HG03565 (cell line): Measurements from ENCODE around the gene NR1H2.
"Not testable (repeated sequence)": the region's sequence is repeated elsewhere in the genome, so short reads cannot be mapped to it uniquely, and the experiment has no call there.

ENCODE experiments used
- ATAC-seq: cut with Tn5 transposase; IDR thresholded peaks from one replicate; pipeline ENCODE4 v1.9.1; 2021; ENCODE audit warnings: mild to moderate bottlenecking, moderate library complexity; ENCODE audit not compliant: unreplicated experiment

Gene NR1H2

DNA sequence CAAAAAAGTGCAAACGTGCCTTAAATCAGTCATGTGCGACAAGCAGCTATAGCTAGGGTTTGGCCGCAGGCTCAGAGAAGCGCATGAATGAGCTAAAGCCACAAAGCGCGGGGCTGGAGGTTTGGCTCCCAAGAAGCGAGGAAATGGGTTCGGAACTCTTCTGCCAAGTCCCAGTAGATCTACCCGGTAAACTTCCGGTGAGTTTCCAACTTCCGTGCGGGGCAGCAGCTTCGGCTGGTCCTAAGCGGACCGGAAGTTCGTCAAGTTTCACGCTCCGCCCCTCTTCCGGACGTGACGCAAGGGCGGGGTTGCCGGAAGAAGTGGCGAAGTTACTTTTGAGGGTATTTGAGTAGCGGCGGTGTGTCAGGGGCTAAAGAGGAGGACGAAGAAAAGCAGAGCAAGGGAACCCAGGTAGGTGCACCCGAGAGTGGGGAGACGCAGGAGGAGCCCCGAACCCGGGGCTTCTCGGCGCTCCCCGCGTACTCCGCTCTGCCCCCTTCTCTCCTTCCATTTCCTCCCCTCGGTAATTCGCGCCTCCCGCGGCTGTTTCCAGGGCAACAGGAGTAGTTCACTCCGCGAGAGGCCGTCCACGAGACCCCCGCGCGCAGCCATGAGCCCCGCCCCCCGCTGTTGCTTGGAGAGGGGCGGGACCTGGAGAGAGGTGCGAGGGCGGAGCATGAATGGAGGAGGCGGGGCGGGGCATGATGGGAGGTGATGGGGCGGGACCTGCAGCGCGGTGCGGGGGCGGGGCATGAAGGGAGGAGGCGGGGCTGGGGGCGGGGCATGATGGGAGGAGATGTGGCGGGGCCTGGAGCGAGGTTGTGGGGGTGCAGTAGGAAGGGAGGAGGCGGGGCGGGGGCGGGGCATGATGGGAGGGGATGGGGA, at the start of gene NR1H2:
Gene NR1H2, plus strand, starts transcription at position 292 of the 885 bp plus-strand sequence. CDS start 1,149 bp downstream, outside the sequence.
- ATAC-seq = peak; percentile 73

DNA sequence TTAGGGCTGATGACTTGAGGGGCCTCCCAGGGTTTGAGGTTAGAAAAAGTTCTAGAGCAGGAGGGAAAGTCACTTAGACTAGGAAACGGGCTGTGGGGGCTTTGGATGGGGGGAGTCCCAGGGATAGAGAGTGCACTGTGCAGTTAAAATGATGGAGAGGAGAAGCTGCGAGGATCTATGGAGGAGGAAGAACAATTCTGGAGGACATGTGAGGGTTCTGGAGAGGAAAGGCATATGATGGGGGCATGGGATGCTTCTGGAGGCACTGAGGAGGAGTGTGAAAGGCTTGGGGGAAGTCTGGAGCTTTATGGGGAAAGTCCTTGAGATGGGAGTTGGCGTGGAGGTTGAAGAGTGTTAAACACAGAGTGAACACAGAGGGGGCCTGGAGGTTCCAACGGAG, 49.2 kb upstream of the NR1H2 start:
- ATAC-seq = no peak

DNA sequence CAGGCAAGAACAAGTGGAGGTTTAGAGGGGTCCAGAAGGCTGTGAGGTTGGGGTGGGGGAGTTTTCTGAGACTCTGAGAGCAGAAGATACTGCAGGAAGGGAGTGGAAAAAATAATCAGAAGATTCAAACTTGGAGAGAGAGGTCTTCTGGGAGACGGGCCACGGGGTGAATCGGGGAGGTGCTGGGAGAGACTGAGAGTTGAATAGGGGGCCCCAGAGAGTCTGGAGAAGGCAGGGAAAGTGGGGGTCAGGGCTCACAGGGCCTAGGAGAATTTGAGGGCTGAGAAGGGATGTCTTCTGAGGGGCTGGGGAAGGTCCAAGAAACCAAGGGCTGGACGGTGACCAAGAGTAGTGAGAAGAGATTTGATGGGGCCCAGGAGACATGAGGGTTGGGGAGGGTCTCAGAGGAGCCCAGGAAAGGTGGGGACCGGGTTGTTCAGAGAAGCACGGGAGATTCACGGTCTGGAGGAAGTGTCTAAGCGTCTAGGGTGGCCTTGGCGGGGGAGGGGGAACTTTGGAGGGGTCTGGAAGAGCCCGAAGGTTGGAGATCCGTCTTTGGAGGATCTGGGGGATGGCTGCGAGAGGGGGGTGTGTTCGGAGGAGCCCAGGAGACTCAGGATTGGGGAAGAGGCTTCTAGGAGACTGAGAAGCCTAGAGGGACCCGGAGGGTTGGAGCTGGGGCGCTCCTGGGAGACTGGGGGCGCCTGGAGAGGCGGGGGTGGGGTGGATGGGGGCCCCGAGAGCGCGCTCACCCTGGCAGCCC, 48.6 kb upstream of the NR1H2 start:
- no peak for ATAC-seq

DNA sequence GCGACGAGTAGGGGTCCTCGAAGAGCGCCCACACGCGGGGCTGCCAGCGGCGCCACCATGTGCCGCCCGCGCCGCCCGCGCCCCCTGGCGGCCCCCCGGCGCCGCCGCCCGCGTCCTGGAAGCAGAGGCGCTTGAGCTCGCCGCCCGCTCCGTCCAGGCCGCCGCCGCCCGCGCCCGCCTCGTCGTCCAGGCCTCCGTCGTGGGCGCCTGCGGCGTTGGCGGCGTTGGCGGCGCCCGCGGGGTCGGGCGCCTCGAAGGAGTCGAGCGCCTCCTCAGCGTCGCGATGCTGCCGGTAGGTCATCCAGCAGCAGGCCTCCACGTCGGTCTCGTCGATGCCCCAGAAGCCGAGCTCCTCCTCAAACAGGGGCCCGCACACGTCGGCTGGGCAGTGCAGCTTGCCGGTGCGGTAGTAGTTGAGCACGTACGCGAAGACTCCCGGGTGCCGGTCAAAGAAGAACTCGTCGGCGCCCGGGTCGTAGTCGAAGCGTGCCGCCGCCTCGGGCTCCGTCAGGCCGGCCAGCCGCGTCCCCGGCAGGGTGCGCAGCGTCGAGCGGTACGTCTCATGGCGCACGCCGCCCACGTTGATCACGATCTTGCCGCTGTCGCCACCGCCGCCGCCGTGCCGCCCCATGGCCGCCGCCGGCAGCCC, 47.9 kb upstream of the NR1H2 start:
- peak; percentile 3 for ATAC-seq

DNA sequence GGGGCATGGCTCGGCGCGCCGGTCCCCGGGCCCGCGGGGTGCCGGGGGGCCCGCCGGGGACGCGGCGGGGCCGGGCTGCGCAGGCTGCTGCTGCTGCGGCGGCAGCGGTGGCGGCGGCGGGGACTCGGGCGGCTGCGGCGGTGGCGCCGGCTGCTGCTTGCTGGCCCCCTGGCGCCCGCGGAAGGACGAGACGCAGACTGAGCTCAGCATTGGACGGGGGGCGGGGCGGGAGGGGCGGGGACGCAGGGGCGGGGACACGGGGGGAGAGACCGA, 47.4 kb upstream of the NR1H2 start:
- peak; percentile 2 for ATAC-seq

DNA sequence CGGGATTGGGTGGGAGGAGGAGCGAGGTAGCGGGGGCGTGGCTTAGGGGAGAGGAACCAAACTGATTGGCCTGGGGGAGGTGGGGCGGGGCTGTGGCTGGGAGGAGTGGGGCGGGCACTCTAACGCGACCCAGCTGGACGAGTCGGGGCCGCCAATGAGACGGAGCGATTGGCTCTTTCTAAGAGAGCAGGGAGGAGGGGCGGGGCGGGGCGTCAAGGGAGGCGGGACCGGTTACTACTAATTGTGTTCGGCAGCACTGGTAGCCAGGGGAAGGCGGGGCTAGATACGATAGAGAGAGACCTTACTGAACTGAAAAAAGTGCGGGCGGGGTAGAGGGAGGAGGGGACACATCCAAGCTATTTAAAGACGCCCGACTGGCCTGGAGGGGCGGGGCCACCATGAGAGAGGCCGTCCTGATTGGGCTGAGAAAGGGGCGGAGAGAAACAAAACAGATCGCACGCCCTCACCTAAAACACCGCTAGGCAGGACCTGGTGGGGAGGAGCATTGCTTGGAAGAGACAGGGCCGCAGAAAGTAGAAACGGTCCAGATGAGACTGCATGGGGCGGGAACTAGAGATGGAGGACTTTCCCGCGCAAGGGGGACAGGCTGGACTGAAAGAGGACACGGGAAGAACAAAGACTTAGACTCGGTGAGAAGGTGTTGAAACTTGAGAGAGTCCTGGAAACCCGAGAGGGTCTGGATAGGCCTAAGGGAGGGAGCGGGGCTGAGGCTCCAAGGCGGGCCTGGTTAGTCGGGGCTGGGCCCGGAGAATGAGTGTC, 46.9 kb upstream of the NR1H2 start, which contains the start of gene KCNC3:
Gene KCNC3, minus strand, starts transcription at position 232 of the 780 bp plus-strand sequence. CDS start 295 bp downstream, outside the sequence.
- ATAC-seq = peak; percentile 34

DNA sequence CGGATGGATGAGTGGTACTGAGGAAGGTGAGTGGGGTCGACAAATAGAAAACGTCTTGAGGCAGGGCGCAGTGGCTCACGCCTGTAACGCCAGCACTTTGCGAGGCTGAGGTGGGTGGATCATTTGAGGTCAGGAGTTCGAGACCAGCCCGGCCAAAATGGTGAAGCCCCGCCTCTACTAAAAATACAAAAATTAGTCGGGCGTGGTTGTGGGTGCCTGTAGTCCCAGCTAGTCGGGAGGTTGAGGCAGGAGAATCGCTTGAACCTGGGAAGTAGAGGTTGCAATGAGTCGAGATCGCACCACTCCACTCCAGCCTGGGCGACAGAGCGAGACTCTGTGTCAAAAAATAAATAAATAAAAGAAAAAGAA, 46.3 kb upstream of the NR1H2 start:
- ATAC-seq = not testable (repeated sequence)

DNA sequence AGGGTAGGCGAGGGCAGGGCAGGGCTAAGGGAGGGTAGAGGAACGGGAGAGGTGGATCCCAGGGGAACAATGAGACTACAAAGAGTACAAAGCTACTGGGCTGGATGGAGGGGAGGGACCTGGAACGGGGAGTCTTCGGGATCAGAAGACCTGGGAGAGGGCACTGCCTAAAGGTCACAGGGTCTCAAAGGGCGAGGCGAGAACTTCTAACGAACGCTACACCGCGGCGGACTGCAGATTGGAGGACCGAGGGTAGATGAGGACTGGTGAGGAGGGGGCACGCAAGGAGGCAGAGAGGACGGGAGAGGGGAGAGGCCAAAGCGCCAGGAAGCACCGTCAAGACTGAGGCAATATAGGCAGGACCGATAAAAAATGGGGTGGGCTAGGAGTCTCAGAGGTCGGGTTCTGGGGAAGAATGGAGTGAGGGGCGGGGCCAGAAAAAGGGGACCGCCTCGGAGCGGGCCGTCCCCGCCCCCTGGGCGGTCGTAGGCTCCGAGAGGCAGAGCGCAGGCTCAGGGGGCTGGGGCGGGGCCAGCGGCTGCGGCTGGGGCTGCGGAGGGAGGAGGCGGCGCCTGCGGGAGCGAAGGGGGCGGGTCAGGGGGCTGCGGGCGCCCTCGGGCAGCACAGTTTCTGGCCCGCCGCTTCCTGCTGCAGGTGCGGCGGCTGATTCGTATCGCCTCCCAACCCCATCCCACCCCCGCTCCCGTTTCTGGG, 45.7 kb upstream of the NR1H2 start:
- ATAC-seq = no peak

DNA sequence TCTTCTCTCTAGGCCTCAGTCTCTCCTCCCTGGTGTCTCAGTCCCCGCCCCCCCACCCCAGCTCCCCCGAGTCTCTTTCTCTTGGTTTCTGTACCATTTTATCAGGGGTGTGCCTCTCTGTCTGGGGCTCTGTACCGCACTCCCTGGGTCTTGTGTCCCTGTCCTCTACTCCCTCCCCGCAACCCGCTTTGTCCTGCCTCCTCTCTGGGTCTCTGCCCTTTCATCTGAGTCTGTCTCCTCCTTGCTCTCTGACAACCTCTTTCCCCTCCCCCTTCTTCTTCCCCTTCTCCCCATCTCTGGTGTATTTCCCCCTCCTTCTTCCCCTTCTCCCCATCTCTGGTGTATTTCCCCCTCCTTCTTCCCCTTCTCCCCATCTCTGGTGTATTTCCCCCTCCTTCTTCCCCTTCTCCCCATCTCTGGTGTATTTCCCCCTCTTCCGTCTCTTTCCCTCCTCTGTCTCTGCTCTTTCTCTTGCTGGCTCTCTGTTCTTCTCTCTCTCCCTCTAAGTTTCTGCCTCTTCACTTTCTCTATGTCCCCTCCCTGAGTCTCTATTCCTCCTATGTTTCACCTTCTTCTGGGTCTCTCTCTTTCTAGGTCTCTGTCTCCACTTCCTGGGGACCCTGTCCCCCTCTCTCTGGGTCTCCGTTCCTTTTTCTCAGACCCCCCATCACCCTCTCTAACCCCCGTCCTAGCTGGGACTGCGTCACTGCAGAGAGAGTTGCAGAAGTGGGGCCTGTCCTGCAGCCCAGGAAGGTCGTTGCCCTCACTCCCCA, 44.9 kb upstream of the NR1H2 start:
- ATAC-seq = no peak

DNA sequence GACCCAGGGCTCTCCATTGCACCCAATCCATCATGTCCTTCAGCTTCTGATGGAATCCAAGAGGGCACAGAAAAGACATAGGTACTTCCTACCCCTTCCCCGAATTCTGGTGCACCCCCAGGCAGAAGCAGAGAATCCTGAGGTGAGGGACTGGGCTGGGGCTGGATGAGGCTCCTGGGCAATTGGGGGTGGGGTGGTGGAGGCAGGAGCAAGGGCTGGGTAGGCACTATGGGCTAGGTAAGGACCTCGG, 44.3 kb upstream of the NR1H2 start:
- ATAC-seq = no peak

DNA sequence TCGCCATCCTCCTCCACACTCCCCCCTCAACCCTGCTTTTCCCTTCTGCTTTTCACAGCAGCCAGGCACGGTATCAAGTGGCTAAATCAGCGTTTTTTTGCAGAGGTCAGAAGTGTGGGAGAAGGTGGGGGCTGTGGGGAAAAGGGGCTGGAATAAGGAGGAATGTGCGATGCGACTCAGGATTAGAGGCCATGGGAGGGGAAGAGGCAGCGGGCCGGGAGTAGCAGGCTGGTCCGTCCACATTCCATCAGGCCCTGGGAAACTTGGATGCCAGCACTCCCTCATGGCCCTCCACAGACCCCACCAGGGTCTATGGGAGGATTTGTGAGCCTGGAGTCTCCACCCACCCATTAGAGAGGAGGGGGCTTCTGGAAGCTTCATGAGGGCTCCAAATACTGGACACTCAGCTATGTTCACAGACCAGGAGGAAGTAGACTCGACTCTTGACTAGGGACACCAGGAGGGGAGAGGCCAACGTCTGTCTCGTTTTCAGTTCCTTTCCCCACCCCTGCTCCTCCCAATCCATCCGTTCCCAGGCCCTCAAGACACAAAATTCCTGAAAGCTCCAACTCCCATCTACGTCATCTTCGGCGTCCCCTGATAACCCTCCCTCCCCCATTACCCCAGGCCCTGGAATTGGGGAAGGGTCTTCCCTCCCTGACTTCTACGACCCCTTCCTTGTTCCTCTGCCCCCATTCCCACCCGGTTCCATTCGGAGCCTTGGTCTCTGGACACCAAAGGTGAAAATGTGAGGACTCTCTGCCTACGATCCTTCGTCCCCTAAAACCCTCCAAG, 43.8 kb upstream of the NR1H2 start:
- no peak for ATAC-seq

DNA sequence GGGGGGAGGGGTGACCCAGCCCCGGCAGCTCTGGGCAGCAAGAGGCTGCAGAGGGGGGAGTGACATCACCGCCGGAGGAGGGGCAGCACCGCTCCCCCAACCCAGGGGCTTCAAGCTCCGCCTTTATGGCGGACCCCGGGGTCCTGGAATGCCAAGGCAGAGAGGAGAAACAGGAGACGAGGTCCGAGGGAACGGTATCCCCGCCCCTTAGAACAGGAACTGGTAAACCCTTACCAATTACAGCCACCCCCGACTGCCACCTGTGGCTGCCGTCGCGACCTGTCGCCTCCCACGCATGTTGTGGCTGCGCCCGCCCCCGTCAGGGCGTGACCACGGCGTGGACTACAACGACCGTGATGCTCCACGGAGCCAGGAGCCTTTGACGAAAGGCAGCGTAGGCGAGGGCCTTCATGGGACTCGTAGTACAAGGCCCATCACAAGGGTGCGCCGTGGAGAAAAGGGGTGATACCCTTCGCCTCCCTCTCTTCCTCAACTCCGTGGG, 43.0 kb upstream of the NR1H2 start:
- ATAC-seq = peak; percentile 46

DNA sequence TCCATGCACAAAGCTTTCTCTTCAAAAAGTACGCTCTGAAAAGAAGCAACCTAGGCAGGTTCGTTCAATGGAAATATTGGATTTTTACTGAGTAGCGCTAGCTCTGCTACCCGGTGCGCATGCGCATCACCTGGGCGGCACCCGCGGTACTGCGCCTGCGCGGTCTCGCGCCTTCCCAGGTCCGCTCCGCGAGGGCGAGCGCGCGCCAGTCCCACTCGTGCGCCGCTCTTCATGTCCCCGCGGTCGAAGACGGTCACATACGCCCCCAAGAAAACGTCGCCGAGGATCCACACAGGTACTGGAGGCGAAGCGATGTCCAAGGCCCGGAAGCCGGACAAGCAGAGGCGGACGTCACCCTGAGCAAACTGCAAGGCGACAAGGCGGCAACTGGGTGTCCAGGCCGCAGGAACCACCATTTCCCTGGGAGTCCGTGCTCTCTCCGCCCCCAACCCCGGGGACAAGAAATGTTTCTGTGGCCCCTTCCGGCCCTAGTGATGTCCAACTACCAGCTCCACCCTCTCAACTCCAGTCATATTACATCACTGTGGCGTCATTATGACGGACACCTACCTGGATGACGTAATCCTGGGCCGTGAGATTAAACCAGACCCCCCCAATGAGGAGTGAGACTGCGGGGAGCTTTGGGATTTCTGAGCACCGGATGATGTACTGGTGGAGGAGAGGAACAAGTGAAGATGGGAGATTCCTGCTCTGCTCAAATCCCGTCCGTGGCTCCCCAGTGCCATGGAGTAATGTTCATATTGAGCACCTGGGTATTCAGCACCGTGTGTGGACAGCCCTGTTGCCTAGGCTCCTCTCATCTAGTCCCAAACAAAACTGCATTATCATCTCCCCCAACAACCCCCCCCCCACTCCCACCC, 42.3 kb upstream of the NR1H2 start:
- ATAC-seq = peak; percentile 23

DNA sequence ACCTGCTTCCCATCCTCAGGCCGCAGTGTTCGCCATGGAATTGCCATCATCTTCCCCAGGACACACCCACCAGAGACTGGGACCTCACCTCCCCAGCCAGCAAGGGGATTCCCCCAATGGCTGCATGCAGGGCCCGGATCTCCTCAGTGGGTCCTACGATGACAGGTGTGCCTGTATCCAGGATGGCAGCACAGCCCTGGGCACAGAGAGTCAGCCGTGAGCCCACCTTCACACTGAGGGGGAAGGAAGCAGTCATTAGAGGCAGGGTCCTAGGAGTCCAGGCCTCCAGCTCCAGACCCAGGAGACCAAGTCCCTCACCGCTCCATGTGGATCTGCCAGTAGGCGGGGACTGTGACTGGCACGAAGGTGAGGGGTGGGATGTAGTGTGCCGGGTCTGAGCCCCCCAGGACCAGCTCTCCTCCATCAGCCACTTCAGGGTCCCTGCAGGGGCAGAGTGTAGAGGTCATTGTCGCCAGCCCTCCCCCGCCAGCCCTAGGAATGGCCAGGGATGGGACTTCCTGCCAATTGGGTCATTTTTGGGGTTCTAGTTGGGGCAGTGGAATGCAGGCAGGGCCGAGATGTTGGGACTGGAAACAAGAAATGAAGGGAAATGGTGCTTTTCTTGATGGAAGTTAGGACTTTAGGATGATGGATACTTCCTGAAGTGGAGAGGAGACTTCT, 41.4 kb upstream of the NR1H2 start:
- ATAC-seq = no peak

DNA sequence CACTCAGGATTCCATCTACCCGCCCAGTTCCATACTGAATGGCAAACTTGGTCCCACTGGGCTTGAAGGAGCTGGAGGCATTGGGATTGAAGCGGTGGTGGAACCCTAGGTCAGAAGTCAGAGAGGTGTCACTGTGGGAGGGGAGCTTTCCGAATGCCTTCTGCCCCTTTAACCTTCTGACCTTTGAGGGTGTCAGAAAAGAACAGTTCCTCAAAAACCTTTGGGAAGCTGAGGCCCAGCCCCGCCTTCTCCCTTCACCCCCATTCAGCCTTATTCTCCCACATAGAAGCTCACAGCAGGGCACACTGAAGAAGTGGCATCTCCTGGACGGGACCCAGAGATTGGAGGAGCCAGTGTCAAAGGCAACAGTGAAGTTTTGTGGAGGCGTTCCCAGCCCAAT, 39.2 kb upstream of the NR1H2 start:
- ATAC-seq = not testable (repeated sequence)

DNA sequence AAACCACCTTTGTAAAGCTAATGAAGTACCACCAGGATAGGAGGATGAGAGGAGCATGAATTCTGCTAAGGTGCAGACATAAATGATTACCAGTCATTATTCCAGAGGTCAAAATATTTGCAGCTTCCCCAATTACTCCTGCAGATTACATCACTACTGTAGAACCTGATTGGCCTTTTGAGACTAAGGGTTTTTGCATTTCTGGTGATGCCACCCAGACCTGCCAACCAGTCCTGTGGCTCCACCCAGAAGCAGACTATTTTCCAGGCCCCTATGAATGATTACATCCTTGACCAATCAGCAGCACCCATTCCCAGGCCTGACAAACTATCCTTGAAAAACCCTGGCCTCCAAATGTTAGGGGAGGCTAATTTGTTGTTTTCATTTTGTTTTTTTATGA, 35.9 kb upstream of the NR1H2 start:
- ATAC-seq = no peak

DNA sequence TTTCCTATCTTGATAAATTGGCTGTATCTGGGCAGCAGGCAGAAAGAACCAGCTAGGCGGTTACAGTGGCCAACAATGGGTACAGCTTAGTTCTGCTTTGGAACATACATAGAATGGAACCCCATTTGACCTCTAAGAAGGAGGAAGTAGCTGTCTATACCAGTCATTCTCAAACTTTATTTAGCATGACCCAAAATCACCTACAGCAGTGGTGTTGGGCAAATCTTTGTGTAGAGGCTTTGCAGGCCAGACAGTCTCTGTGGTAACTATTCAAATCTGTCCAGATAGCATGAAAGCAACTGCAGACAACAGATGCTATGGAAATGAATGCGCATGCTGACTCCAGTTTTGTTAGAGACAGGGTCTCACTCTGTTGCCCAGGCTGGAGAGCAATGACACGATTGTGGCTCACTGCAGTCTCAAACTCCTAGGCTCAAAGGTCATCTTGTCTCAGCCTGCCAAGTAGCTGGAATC, 35.1 kb upstream of the NR1H2 start:
- peak; percentile 55 for ATAC-seq
